ENCODE measurements around the gene ZGPAT.

ZGPAT gene

GRCh38 chr20:63692436-63693082 is 15.3 kb upstream of the ZGPAT start:
- DNase-seq = no peak

GRCh38 chr20:63693083-63693732 is 14.6 kb upstream of the ZGPAT start:
- no peak for DNase-seq

DNA sequence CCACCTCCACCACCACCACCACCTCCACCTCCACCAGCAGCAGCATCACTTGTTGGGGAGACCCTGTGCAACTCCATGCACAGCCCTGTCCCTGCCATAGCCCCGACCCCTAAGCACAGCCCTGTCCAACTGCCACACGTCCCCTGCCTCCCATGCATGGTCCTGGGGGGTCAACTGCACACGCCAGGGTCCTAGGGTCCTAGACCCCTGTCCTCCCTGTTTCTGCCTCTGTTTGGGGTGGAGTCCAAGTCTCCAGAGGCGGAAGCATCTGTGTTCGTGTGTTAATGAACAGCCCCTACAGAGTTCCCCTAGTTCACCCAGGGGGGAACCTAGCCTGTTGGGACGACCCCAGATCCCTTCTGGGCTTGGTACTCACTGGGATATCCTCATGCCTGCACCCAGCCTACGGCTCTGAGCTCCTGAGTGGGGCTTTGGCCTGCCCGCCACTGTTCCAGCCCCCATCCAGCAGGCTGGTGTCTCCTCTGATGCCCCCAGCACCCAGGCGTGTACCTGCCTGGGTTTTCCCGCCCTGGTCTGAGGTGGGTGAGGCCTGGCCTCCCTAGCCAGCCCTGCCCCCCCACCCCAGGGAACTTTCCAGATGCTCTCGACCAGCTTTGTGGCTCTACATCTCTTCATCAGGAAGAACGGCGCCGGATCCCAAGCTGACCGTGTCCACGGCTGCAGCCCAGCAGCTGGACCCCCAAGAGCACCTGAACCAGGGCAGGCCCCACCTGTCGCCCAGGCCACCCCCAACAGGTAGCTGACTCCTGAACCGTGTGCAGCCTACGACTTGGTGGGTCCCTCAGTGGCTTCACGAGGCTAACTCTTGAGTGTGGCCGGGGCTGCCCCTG is 13.9 kb upstream of the ZGPAT start:
- DNase-seq = no peak

DNA sequence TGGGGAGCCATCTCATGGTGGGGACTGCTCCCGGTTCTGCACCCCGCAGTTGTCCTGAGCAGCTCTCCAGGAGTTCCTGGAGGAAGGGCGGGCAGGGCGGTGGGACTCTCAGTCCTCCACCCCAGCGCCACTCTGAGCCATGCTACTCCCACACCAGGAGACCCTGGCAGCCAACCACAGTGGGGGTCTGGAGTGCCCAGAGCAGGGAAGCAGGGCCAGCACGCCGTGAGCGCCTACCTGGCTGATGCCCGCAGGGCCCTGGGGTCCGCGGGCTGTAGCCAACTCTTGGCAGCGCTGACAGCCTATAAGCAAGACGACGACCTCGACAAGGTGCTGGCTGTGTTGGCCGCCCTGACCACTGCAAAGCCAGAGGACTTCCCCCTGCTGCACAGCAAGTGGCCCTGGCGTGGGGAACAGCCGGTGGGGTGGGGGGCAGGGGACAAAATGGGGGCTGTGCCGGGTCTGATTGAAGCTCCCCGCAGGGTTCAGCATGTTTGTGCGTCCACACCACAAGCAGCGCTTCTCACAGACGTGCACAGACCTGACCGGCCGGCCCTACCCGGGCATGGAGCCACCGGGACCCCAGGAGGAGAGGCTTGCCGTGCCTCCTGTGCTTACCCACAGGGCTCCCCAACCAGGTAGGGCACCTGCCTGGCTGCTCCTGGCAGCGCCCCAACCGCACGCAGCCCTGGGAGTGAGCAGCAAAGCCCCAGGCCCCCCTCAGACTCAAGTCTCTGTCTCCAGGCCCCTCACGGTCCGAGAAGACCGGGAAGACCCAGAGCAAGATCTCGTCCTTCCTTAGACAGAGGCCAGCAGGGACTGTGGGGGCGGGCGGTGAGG is 13.0 kb upstream of the ZGPAT start:
- no peak for DNase-seq

DNA sequence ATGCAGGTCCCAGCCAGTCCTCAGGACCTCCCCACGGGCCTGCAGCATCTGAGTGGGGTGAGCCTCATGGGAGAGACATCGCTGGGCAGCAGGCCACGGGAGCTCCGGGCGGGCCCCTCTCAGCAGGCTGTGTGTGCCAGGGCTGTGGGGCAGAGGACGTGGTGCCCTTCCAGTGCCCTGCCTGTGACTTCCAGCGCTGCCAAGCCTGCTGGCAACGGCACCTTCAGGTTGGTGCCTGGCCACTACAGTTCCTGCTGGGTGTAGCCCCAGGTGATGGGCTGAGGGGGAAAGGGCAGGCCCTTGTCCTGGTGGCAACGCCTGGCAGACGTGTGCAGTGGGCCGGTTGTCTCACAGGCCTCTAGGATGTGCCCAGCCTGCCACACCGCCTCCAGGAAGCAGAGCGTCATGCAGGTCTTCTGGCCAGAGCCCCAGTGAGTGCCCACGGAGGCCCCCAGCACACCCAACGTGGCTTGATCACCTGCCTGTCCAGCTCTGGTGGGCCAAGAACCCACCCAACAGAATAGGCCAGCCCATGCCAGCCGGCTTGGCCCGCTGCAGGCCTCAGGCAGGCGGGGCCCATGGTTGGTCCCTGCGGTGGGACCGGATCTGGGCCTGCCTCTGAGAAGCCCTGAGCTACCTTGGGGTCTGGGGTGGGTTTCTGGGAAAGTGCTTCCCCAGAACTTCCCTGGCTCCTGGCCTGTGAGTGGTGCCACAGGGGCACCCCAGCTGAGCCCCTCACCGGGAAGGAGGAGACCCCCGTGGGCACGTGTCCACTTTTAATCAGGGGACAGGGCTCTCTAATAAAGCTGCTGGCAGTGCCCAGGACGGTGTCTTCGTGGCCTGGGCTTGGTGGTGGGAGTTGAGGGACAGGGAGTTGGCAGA is 12.2 kb upstream of the ZGPAT start:
- no peak for DNase-seq

- DNase-seq = no peak
Observed at GRCh38 chr20:63696306-63696627, 11.6 kb upstream of the ZGPAT start.

DNA sequence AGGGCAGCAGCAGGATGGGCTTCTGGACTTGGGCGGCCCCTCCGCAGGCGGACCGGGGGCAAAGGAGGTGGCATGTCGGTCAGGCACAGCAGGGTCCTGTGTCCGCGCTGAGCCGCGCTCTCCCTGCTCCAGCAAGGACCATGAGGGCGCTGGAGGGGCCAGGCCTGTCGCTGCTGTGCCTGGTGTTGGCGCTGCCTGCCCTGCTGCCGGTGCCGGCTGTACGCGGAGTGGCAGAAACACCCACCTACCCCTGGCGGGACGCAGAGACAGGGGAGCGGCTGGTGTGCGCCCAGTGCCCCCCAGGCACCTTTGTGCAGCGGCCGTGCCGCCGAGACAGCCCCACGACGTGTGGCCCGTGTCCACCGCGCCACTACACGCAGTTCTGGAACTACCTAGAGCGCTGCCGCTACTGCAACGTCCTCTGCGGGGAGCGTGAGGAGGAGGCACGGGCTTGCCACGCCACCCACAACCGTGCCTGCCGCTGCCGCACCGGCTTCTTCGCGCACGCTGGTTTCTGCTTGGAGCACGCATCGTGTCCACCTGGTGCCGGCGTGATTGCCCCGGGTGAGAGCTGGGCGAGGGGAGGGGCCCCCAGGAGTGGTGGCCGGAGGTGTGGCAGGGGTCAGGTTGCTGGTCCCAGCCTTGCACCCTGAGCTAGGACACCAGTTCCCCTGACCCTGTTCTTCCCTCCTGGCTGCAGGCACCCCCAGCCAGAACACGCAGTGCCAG is 11.0 kb upstream of the ZGPAT start, which contains the start of gene TNFRSF6B:
TNFRSF6B (plus strand) TSS at position 25 of the 729 bp plus-strand sequence; CDS start at position 141, 116 bp downstream.
- DNase-seq = no peak

DNA sequence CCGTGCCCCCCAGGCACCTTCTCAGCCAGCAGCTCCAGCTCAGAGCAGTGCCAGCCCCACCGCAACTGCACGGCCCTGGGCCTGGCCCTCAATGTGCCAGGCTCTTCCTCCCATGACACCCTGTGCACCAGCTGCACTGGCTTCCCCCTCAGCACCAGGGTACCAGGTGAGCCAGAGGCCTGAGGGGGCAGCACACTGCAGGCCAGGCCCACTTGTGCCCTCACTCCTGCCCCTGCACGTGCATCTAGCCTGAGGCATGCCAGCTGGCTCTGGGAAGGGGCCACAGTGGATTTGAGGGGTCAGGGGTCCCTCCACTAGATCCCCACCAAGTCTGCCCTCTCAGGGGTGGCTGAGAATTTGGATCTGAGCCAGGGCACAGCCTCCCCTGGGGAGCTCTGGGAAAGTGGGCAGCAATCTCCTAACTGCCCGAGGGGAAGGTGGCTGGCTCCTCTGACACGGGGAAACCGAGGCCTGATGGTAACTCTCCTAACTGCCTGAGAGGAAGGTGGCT is 10.4 kb upstream of the ZGPAT start:
- DNase-seq = no peak

GRCh38 chr20:63697868-63698545 is 9.8 kb upstream of the ZGPAT start:
- DNase-seq = no peak

DNA sequence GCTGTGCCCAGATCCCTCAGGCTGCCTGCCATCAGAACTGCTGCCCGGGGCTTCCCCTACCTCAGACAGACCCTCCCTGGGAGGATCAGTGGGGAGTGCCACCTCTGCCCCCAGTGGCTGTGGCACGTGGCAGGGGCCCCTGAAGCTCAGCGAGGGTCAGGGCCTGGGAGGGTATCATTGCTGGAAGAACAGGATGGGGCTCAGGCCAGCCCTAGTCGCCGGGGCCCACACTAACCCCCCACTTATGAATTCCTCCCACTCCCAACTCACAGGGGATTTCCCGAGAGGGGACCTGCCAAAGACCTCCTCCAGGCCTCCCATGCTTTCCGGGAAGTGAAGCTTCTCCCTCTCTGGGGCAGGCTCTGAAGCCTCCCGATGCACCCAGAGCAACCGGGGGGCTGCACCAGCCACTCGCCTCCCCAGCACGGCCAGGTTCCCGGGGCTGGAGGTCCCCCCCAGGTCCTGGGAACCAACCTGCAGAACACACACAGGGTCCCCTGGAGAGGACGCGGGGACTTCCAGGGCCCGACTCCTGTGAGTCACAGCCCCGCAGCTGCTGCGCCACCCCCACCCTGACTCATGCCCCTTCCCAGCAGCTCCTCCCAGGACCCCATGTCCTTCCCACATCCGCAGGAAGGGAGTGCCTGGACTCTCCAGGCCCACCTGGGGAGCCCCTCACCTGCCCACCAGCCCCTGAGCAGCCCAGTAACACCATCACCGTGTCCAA is 8.9 kb upstream of the ZGPAT start:
- DNase-seq = no peak

- no peak for DNase-seq
Observed at GRCh38 chr20:63699466-63700198, 8.2 kb upstream of the ZGPAT start.

GRCh38 chr20:63700199-63701050 is 7.4 kb upstream of the ZGPAT start:
- DNase-seq = no peak

DNA sequence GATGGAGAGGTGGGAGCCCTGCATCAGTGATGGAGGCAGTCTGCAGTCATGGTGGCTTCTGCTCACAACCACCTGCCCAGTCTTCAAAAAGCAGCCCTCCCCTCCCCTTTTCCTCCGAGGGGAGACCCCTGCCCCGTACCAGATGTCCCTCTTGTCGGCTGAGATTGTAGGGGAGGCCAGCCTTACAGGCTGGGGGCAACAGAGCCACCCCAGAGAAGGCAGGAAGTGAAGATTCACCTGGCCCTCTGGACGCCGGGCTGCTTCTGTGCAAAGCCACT is 6.8 kb upstream of the ZGPAT start:
- DNase-seq = no peak

GRCh38 chr20:63701329-63702035 is 6.4 kb upstream of the ZGPAT start:
- no peak for DNase-seq

DNA sequence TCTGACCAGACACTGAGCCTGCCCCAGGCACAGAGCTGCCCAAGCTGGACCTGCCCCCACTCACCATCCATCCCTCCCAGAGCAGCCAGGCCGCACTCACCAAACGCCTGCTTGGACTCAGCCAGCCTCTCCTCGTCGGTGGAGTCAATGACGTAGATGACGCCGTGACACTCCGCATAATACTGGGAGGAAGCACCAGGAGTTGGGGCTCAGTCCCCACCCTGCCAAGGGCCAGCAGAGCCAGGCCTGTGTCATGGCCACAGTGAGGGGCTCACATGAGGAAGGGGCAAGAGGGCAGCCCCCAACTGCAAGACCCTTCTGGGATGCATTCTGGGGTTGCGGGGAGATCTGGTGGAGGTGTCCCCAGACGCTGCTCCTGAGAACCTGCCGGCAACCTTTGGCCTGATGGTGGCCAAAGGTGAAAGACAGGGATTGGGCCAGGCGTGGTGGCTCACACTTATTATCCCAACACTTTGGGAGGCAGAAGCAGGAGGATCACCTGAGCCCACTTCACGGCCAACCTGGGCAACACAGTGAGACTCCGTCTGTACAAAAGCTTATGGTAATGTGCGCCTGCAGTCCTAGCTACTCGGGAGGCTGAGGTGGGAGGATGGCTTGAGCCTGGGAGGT is 5.7 kb upstream of the ZGPAT start:
- DNase-seq = no peak

- DNase-seq = no peak
Observed at GRCh38 chr20:63702751-63703470, 4.9 kb upstream of the ZGPAT start.
